ENCODE measurements around the gene ATP10B.

DNA sequence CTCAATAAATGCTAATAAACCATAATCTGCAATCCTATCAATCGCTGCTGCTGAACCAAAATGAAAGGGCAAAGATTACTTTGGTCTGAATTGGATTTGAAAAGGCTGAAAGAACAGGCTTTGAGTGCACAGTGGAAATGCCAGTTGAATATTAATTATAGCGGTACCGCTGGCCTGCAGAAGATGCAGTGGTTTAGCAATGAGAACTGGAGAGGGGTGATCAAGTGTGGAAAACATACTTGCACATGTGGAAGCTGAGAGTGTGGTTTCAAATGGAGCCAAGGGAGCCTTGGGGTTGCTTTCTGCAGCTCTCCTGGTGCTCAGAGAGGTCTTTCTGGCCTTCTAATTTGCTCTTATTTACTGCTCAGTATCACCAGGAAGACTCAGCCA lies 296.4 kb downstream of the ATP10B start:
- TF ChIP-seq, protein P1, sequence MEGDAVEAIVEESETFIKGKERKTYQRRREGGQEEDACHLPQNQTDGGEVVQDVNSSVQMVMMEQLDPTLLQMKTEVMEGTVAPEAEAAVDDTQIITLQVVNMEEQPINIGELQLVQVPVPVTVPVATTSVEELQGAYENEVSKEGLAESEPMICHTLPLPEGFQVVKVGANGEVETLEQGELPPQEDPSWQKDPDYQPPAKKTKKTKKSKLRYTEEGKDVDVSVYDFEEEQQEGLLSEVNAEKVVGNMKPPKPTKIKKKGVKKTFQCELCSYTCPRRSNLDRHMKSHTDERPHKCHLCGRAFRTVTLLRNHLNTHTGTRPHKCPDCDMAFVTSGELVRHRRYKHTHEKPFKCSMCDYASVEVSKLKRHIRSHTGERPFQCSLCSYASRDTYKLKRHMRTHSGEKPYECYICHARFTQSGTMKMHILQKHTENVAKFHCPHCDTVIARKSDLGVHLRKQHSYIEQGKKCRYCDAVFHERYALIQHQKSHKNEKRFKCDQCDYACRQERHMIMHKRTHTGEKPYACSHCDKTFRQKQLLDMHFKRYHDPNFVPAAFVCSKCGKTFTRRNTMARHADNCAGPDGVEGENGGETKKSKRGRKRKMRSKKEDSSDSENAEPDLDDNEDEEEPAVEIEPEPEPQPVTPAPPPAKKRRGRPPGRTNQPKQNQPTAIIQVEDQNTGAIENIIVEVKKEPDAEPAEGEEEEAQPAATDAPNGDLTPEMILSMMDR (IDR thresholded peaks at IDR 0.05; ENCODE audit: poor library complexity, severe bottlenecking) = no peak
- TF ChIP-seq POLR2AphosphoS5 (IDR thresholded peaks at IDR 0.05) (no peak), SMC3 (conservative IDR thresholded peaks at IDR 0.05; ENCODE audit: poor library complexity) (no peak), EP300 (conservative IDR thresholded peaks at IDR 0.05; ENCODE audit: poor library complexity, severe bottlenecking) (no peak)
- TF ChIP-seq, protein P2, sequence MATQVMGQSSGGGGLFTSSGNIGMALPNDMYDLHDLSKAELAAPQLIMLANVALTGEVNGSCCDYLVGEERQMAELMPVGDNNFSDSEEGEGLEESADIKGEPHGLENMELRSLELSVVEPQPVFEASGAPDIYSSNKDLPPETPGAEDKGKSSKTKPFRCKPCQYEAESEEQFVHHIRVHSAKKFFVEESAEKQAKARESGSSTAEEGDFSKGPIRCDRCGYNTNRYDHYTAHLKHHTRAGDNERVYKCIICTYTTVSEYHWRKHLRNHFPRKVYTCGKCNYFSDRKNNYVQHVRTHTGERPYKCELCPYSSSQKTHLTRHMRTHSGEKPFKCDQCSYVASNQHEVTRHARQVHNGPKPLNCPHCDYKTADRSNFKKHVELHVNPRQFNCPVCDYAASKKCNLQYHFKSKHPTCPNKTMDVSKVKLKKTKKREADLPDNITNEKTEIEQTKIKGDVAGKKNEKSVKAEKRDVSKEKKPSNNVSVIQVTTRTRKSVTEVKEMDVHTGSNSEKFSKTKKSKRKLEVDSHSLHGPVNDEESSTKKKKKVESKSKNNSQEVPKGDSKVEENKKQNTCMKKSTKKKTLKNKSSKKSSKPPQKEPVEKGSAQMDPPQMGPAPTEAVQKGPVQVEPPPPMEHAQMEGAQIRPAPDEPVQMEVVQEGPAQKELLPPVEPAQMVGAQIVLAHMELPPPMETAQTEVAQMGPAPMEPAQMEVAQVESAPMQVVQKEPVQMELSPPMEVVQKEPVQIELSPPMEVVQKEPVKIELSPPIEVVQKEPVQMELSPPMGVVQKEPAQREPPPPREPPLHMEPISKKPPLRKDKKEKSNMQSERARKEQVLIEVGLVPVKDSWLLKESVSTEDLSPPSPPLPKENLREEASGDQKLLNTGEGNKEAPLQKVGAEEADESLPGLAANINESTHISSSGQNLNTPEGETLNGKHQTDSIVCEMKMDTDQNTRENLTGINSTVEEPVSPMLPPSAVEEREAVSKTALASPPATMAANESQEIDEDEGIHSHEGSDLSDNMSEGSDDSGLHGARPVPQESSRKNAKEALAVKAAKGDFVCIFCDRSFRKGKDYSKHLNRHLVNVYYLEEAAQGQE (IDR thresholded peaks at IDR 0.05; ENCODE audit: borderline replicate concordance) = no peak

Measured in neural cell (in vitro differentiated cells).